PC-3 (cell line): Measurements from ENCODE around the gene AGAP3. TPM values are rescaled to one million over a fixed set of nuclear protein-coding genes. Genes with fewer than 3 reads are reported as not detected.

Source experiments
- ATAC-seq: fragments of 200-7000 bp; cut with Tn5 transposase; 2 replicates; pipeline ENCODE4 v1.9.1; 2020; ENCODE audit warnings: mild to moderate bottlenecking, moderate library complexity
- BruUV-seq: library from RNA; stranded (reverse); fragments of 400-500 nt; replicated peaks from 2 replicates; lab custom pipeline; 2021; lab: Mats Ljungman, UMichigan
- CTCF ChIA-PET: fragments of 300-600 bp; sonication (Branson Sonifier 250); formaldehyde crosslinking; loops from one replicate; lab custom pipeline; 2022; ENCODE audit warnings: antibody characterized with exemption; lab: Charles Lee
- POLR2A ChIA-PET: fragments of 300-600 bp; sonication (Branson Sonifier 250); formaldehyde crosslinking; loops from one replicate; lab custom pipeline; 2022; ENCODE audit warnings: antibody characterized with exemption; ENCODE audit not compliant: unreplicated experiment; lab: Charles Lee
- DNase-seq: peaks from one replicate; pipeline ENCODE4 v3.0.0-alpha.2; 2015
- H2AFZ ChIP-seq: fragments of 300-600 bp; sonication (generic); 2 replicates; pipeline ENCODE4 v1.6.0; 2016; ENCODE audit warnings: antibody characterized with exemption, low read length
- H3F3A ChIP-seq: fragments of 300-600 bp; sonication (generic); one replicate; pipeline ENCODE4 v1.6.0; 2017; ENCODE audit warnings: antibody characterized with exemption, low read length, control low read depth, mild to moderate bottlenecking; ENCODE audit not compliant: unreplicated experiment
- H3K27ac ChIP-seq: fragments of 300-600 bp; sonication (generic); 2 replicates; pipeline ENCODE4 v1.5.1; 2016; ENCODE audit warnings: mild to moderate bottlenecking, low read length
- H3K27me3 ChIP-seq: fragments of 300-600 bp; sonication (generic); 2 replicates; pipeline ENCODE4 v1.6.1; 2016; ENCODE audit warnings: low read length, mixed read lengths
- H3K36me3 ChIP-seq: fragments of 300-600 bp; sonication (generic); 2 replicates; pipeline ENCODE4 v1.6.1; 2016; ENCODE audit warnings: low read depth, mixed run types, low read length, mixed read lengths
- H3K4me1 ChIP-seq: fragments of 300-600 bp; sonication (generic); 2 replicates; pipeline ENCODE4 v1.5.1; 2016; ENCODE audit warnings: low read length; ENCODE audit not compliant: insufficient read depth
- H3K4me2 ChIP-seq: fragments of 300-600 bp; sonication (generic); 2 replicates; pipeline ENCODE4 v1.6.0; 2016; ENCODE audit warnings: low read length
- H3K4me3 ChIP-seq: fragments of 300-600 bp; sonication (generic); 2 replicates; pipeline ENCODE4 v1.5.1; 2016; ENCODE audit warnings: mild to moderate bottlenecking, low read length, mixed read lengths
- H3K79me2 ChIP-seq: fragments of 300-600 bp; sonication (generic); 2 replicates; pipeline ENCODE4 v1.6.1; 2017; ENCODE audit warnings: low read length, mixed read lengths
- H3K9ac ChIP-seq: fragments of 300-600 bp; sonication (generic); 2 replicates; pipeline ENCODE4 v1.6.0; 2016; ENCODE audit warnings: mild to moderate bottlenecking, low read length
- H3K9me2 ChIP-seq: fragments of 300-600 bp; sonication (generic); replicated peaks from 2 replicates; pipeline ENCODE4 v1.6.1; 2016; ENCODE audit warnings: mixed run types, low read length, mixed read lengths
- H3K9me3 ChIP-seq: fragments of 300-600 bp; sonication (generic); 2 replicates; pipeline ENCODE4 v1.6.1; 2016; ENCODE audit warnings: low read length, mixed read lengths
- H4K20me1 ChIP-seq: fragments of 300-600 bp; sonication (generic); 2 replicates; pipeline ENCODE4 v1.6.1; 2016; ENCODE audit warnings: low read length, mixed read lengths
- CTCF ChIP-seq: fragments of 300-600 bp; sonication (generic); conservative IDR thresholded peaks from 2 replicates; pipeline ENCODE4 v1.5.1; 2017; ENCODE audit warnings: antibody characterized with exemption, low read depth, mild to moderate bottlenecking, low read length
- EZH2 ChIP-seq: fragments of 300-600 bp; sonication (generic); IDR thresholded peaks from one replicate; pipeline ENCODE4 v1.6.1; 2017; ENCODE audit warnings: antibody characterized with exemption, mild to moderate bottlenecking, low read length; ENCODE audit not compliant: unreplicated experiment
- EZH2phosphoT487 ChIP-seq: fragments of 300-600 bp; sonication (generic); IDR thresholded peaks from 2 replicates; pipeline ENCODE4 v1.6.1; 2018; ENCODE audit warnings: mild to moderate bottlenecking, antibody characterized with exemption, low read length, borderline replicate concordance
- intact Hi-C: fragments of 100-400 bp; cut with micrococcal nuclease; formaldehyde crosslinking; loops from 2 replicates; pipeline ENCODE4 v1.9.0; 2023
- total RNA-seq: library from RNA; depleted of rRNA; stranded (reverse); fragments of >200 nt; gene quantifications from 2 replicates; pipeline ENCODE4 v1.2.3, GENCODE V29; 2014

The AGAP3 gene
- total RNA-seq, 1 experiment from 2014 or later = 53.5 TPM

- ChIA-PET POLR2A (no interaction called here), CTCF (no interaction called here)
- Histone ChIP-seq H3K9me3 (no peaks in the 10 kb centered on the region), H2AFZ (peak overlapping the region; percentile 74; the same call in 1 of the 2 replicates), H3K27me3 (peaks cover 59% of the 10 kb centered on the region), H3K4me2 (peak overlapping the region; percentile 92), H4K20me1 (no peaks in the 10 kb centered on the region), H3K9ac (no peak overlapping the region), H3K4me3 (peak overlapping the region; percentile 60), H3K4me1 (peaks cover 6% of the 10 kb centered on the region; the same call in 1 of the 2 replicates), H3K27ac (no peak overlapping the region), H3F3A (no peaks in the 10 kb centered on the region), H3K79me2 (no peaks in the 10 kb centered on the region), H3K9me2 (no peaks in the 10 kb centered on the region), H3K36me3 (no peaks in the 10 kb centered on the region)
- BruUV-seq = no TSS peak
- DNase-seq = peak; percentile 32
- TF ChIP-seq EZH2 (no peak), CTCF (peak; percentile 68)
- intact Hi-C loops = no loop called here
- ATAC-seq = peak; percentile 58
These were observed 81.9 kb downstream of the AGAP3 start for GRCh38 chr7:151168003-151168786.

GRCh38 chr7:151168787-151169162 lies 82.5 kb downstream of the AGAP3 start:
- ChIA-PET POLR2A (no interaction called here), CTCF (interaction anchor here (1.7 kb wide), 1 partner anchor 45 kb away, joined by 10 read pairs; no protein-coding TSS in a partner anchor)
- H3K9me3 ChIP-seq = no peaks in the 10 kb centered on the region
- peaks cover 59% of the 10 kb centered on the region for H3K27me3 ChIP-seq
- no peak overlapping the region for H3K4me2 ChIP-seq
- no peak overlapping the region for H3K27ac ChIP-seq
- TF ChIP-seq EZH2phosphoT487 = no peak
- no peak for TF ChIP-seq EZH2
- TF ChIP-seq CTCF = no peak
- no TSS peak for BruUV-seq
- no peak overlapping the region for H3K4me3 ChIP-seq
- peaks cover 6% of the 10 kb centered on the region; the same call in 1 of the 2 replicates for H3K4me1 ChIP-seq
- H2AFZ ChIP-seq = no peak overlapping the region
- H3K9me2 ChIP-seq = no peaks in the 10 kb centered on the region
- H3K79me2 ChIP-seq = no peaks in the 10 kb centered on the region
- H3K36me3 ChIP-seq = no peaks in the 10 kb centered on the region
- DNase-seq = no peak
- no peak overlapping the region for H3K9ac ChIP-seq
- intact Hi-C loops = no loop called here
- H3F3A ChIP-seq = no peaks in the 10 kb centered on the region
- ATAC-seq = no peak
- H4K20me1 ChIP-seq = no peaks in the 10 kb centered on the region
